ENCODE results near the gene SCN4B. TPM values are rescaled to one million over a fixed set of nuclear protein-coding genes. Genes with fewer than 3 reads are reported as not detected.

SCN4B gene
- total RNA-seq, 4 donors from 2014 or later = 3.7 to 8.4 (median 4.4) TPM

GRCh38 chr11:118153516-118153915 is 893 bp upstream of the SCN4B start:
- intact Hi-C loops (cut with DNase I) = no loop called here
- Histone ChIP-seq H3K27me3 (peaks cover 0 to 67% (median 18%) of the 10 kb centered on the region in 4 donors), H3K4me3 (peak overlapping the region; percentile 55 to 71 (median 62)), H3K36me3 (no peaks in the 10 kb centered on the region), H3K4me1 (peaks cover 14 to 46% (median 38%) of the 10 kb centered on the region in 4 donors), H3K27ac (replicated peaks in 1 of 4) (no peak overlapping the region), H3K9me3 (no peaks in the 10 kb centered on the region)
- WGBS = 22% methylated on average over 12 of the region's 16 CpGs
- DNase-seq (ENCODE audit: extremely low spot score) = no peak
- TF ChIP-seq POLR2AphosphoS5 (IDR thresholded peaks at IDR 0.05) (no peak), CTCF (IDR thresholded peaks at IDR 0.05) (no peak), EP300 (IDR thresholded peaks at IDR 0.05) (no peak), POLR2A (IDR thresholded peaks at IDR 0.05; ENCODE audit: low read depth) (no peak)

- DNase-seq (ENCODE audit: extremely low spot score) = no peak
- Histone ChIP-seq H3K4me1 (peaks cover 14 to 42% (median 36%) of the 10 kb centered on the region in 4 donors), H3K27me3 (peaks cover 0 to 53% (median 16%) of the 10 kb centered on the region in 4 donors), H3K9me3 (no peaks in the 10 kb centered on the region), H3K27ac (replicated peaks in 1 of 4) (peak overlapping the region in 2 of 4 donors; percentile 11 to 26), H3K4me3 (peak overlapping the region; percentile 55 to 71 (median 62)), H3K36me3 (no peaks in the 10 kb centered on the region)
- intact Hi-C loops (cut with DNase I) = no loop called here
- TF ChIP-seq POLR2A (IDR thresholded peaks at IDR 0.05; ENCODE audit: low read depth) = no peak
- no peak for TF ChIP-seq CTCF (IDR thresholded peaks at IDR 0.05)
- no peak for TF ChIP-seq EP300 (IDR thresholded peaks at IDR 0.05)
- TF ChIP-seq POLR2AphosphoS5 (IDR thresholded peaks at IDR 0.05) = no peak
- WGBS = 29% methylated on average over 11 of the region's 16 CpGs
These were observed 537 bp downstream of the SCN4B start for GRCh38 chr11:118152020-118152551.

GRCh38 chr11:118151431-118151830 is 1.2 kb downstream of the SCN4B start:
- 28% methylated on average over 5 of the region's 5 CpGs for WGBS
- peak overlapping the region in 1 of 4 donors; percentile 55 for H3K4me3 ChIP-seq
- peaks cover 14 to 35% (median 29%) of the 10 kb centered on the region in 4 donors for H3K4me1 ChIP-seq
- H3K36me3 ChIP-seq = no peaks in the 10 kb centered on the region
- intact Hi-C loops (cut with DNase I) = no loop called here
- H3K9me3 ChIP-seq = no peaks in the 10 kb centered on the region
- peaks cover 0 to 46% (median 14%) of the 10 kb centered on the region in 4 donors for H3K27me3 ChIP-seq
- TF ChIP-seq POLR2A (IDR thresholded peaks at IDR 0.05; ENCODE audit: low read depth) (no peak), EP300 (IDR thresholded peaks at IDR 0.05) (no peak), POLR2AphosphoS5 (IDR thresholded peaks at IDR 0.05) (no peak), CTCF (IDR thresholded peaks at IDR 0.05) (no peak)
- no peak for DNase-seq (ENCODE audit: extremely low spot score)
- no peak overlapping the region for H3K27ac ChIP-seq (replicated peaks in 1 of 4)

GRCh38 chr11:118149493-118149892 is 3.1 kb downstream of the SCN4B start:
- no peak for TF ChIP-seq POLR2AphosphoS5 (IDR thresholded peaks at IDR 0.05)
- no peak for TF ChIP-seq CTCF (IDR thresholded peaks at IDR 0.05)
- no peak for TF ChIP-seq POLR2A (IDR thresholded peaks at IDR 0.05; ENCODE audit: low read depth)
- no peak for TF ChIP-seq EP300 (IDR thresholded peaks at IDR 0.05)
- H3K9me3 ChIP-seq = no peaks in the 10 kb centered on the region
- H3K27ac ChIP-seq (replicated peaks in 1 of 4) = no peak overlapping the region
- H3K36me3 ChIP-seq = no peaks in the 10 kb centered on the region
- no peak overlapping the region for H3K4me3 ChIP-seq
- 100% methylated on average over 1 of the region's 1 CpG for WGBS
- H3K27me3 ChIP-seq = peaks cover 0 to 40% (median 8%) of the 10 kb centered on the region in 4 donors
- intact Hi-C loops (cut with DNase I) = loop anchor here (5.0 kb wide), 1 partner anchor 338 kb away; no protein-coding TSS in a partner anchor
- DNase-seq (ENCODE audit: extremely low spot score) = no peak
- H3K4me1 ChIP-seq = peaks cover 29 to 46% (median 42%) of the 10 kb centered on the region in 4 donors

All from esophagus muscularis mucosa (tissue), 4 donors.